ENCODE data around the gene AK3. TPM values are rescaled to one million over a fixed set of nuclear protein-coding genes. Genes with fewer than 3 reads are reported as not detected.

AK3 gene
- total and polyA plus RNA-seq, 9 of the 15 experiments (the other 6 are each of a cell fraction or from before 2014, with no cell fraction given), result 12.2 to 78.6 (median 41.8) TPM

GRCh38 chr9:4689687-4690104 is 51.3 kb downstream of the AK3 start:
- in situ Hi-C loops (cut with MboI) (no loop called here), intact Hi-C loops (cut with micrococcal nuclease) (no loop called here)
- no peaks in the 10 kb centered on the region for H4K20me1 ChIP-seq (replicated peaks; ENCODE audit: control insufficient read depth, insufficient read depth, low read length)
- H3K4me3 ChIP-seq, result no peak overlapping the region
- FAIRE-seq (no peak), ATAC-seq (no peak; the same call in 2 of the 3 replicates), DNase-seq (ENCODE audit: extremely low read depth in 1 of 4, low spot score in 3 of 4) (no peak)
- BruUV-seq (replicated peaks), result no TSS peak
- no peak for TF ChIP-seq ZNF583 (CRISPR knock-in tag; IDR thresholded peaks at IDR 0.05)
- no peak for TF ChIP-seq L3MBTL2 (IDR thresholded peaks at IDR 0.05)
- no peak for TF ChIP-seq CREM (IDR thresholded peaks at IDR 0.05; ENCODE audit: low read depth)
- TF ChIP-seq SREBF2 (CRISPR knock-in tag; IDR thresholded peaks at IDR 0.05), result no peak
- no peak for TF ChIP-seq HES1 (IDR thresholded peaks at IDR 0.05; ENCODE audit: low read depth)
- TF ChIP-seq, protein P1, sequence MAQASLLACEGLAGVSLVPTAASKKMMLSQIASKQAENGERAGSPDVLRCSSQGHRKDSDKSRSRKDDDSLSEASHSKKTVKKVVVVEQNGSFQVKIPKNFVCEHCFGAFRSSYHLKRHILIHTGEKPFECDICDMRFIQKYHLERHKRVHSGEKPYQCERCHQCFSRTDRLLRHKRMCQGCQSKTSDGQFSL (CRISPR knock-in tag; IDR thresholded peaks at IDR 0.05), result no peak
- TF ChIP-seq, protein P1 (tag; IDR thresholded peaks at IDR 0.05), result no peak
- TF ChIP-seq NFE2 (IDR thresholded peaks at IDR 0.05; ENCODE audit: low read depth), result no peak
- TF ChIP-seq CBFB (CRISPR knock-in tag; IDR thresholded peaks at IDR 0.05), result no peak
- TF ChIP-seq ZNF76 (CRISPR knock-in tag; IDR thresholded peaks at IDR 0.05; ENCODE audit: borderline replicate concordance), result no peak
- no peak for TF ChIP-seq KLF10 (CRISPR knock-in tag; IDR thresholded peaks at IDR 0.05)
- TF ChIP-seq ZNF217 (CRISPR knock-in tag; IDR thresholded peaks at IDR 0.05), result no peak
- no peak for TF ChIP-seq RBM34 (IDR thresholded peaks at IDR 0.05; ENCODE audit: borderline replicate concordance, insufficient read depth, low read length)
- no peak for TF ChIP-seq SMARCE1 (IDR thresholded peaks at IDR 0.05)
- TF ChIP-seq ZFP30 (CRISPR knock-in tag; IDR thresholded peaks at IDR 0.05; ENCODE audit: borderline replicate concordance), result no peak
- no peak for TF ChIP-seq ZNF232 (CRISPR knock-in tag; IDR thresholded peaks at IDR 0.05)
- TF ChIP-seq SRSF7 (optimal IDR thresholded peaks at IDR 0.05; ENCODE audit: low read depth, low read length), result no peak
- no peak for TF ChIP-seq NR3C1 (CRISPR knock-in tag; IDR thresholded peaks at IDR 0.05)
- H3K9ac ChIP-seq (ENCODE audit: insufficient read depth in 1 of 2, low read depth in 2 of 2, low read length in 2 of 2), result no peak overlapping the region
- peaks cover 64% of the 10 kb centered on the region; the same call in 2 of the 3 replicates for H3K36me3 ChIP-seq (ENCODE audit: control insufficient read depth, insufficient read depth, low read length)
- peak overlapping the region; percentile 59; the same call in 1 of the 3 replicates for H3K27ac ChIP-seq (ENCODE audit: extremely low read depth, low read depth, low read length)
- H2AFZ ChIP-seq (ENCODE audit: low read depth, low read length), result no peak overlapping the region
- H3K27me3 ChIP-seq (ENCODE audit: control insufficient read depth in 2 of 2, insufficient read depth in 2 of 2, low read length in 2 of 2), result no peaks in the 10 kb centered on the region
- H3K9me1 ChIP-seq (ENCODE audit: control insufficient read depth, insufficient read depth, low read length), result no peaks in the 10 kb centered on the region
- POLR2A ChIA-PET, result no interaction called here
- H3K9me3 ChIP-seq (replicated peaks; ENCODE audit: control insufficient read depth, insufficient read depth, low read depth, low read length), result no peaks in the 10 kb centered on the region
- CTCF ChIA-PET (ENCODE audit: low intra/inter-chr PET ratio), result no interaction called here
- H3K4me1 ChIP-seq (replicated peaks in 1 of 2; ENCODE audit: control insufficient read depth in 2 of 2, insufficient read depth in 2 of 2, low read length in 2 of 2), result peaks cover 3 to 15% of the 10 kb centered on the region in 2 experiments; a peak in 3 of 5 replicates
- H3K4me2 ChIP-seq (ENCODE audit: insufficient read depth, low read length), result no peak overlapping the region
- WGBS (ENCODE audit: insufficient coverage, low coverage, missing lambda C conversion rate), result 69% methylated on average over 1 of the region's 1 CpG
- H3K79me2 ChIP-seq (ENCODE audit: control insufficient read depth, insufficient read depth, low read length), result peaks cover 33% of the 10 kb centered on the region

Measured in K562 (cell line).